Lower leg skin (tissue), 3 donors: ENCODE data around the gene TAF1B.

Experiments used
- CTCF ChIP-seq, 3 donors: fragments of 450-650 bp; IDR thresholded peaks; one replicate each; pipeline ENCODE4 v1.5.1; 2016; ENCODE audit warnings: antibody characterized with exemption in 3 of 3, mild to moderate bottlenecking in 3 of 3, moderate library complexity in 2 of 3
- POLR2A ChIP-seq, 2 donors: fragments of 450-650 bp; IDR thresholded peaks; one replicate each; pipeline ENCODE4 v1.6.1; 2016 to 2017; ENCODE audit warnings: antibody characterized with exemption in 2 of 2, mild to moderate bottlenecking in 1 of 2, moderate library complexity in 1 of 2

- TF ChIP-seq CTCF (IDR thresholded peaks at IDR 0.05) (no peak), POLR2A (IDR thresholded peaks at IDR 0.05) (no peak)
Measured at GRCh38 chr2:9847140-9847539, 3.9 kb downstream of the TAF1B start.
